ENCODE measurements around the gene DSCAML1.

Gene DSCAML1

DNA sequence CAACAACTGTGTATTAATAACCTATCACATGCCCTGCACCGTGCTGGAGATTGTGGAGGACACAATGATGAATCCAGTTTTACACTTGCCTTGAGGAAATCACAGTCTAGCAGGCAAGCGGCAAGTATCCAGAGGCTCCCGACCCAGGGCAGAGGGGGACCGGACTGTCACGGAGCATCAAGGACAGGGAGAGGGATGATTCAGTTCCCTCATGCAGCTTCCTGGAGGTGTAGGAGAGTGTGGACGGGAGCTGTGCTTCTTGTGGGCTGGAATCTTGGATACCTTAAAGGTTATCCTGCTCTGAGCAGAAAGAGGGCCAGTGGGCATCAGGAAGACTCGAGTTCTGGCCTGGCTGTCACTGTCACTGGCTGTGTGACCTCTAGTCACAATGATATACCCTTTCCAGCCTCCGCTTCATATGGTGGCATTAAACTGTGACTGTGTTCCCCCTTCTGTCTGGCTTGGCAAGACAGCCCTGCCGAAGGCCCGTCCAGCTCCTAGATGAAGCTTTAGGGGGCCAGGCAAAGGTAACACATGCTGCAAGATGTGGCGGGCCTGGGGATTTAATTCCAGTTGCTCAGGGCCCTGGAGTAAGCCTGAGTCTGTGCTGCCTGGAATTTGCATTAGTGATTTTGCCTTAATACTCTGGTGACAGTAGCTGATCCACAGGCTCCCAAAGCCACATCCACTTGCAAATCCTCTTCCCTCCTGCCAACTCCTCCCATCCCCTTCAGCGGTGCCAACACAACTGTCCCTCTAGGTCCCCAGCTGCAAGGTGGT lies 162.8 kb downstream of the DSCAML1 start:
- Histone ChIP-seq H3K27ac (no peak overlapping the region), H3K4me3 (no peak overlapping the region)

DNA sequence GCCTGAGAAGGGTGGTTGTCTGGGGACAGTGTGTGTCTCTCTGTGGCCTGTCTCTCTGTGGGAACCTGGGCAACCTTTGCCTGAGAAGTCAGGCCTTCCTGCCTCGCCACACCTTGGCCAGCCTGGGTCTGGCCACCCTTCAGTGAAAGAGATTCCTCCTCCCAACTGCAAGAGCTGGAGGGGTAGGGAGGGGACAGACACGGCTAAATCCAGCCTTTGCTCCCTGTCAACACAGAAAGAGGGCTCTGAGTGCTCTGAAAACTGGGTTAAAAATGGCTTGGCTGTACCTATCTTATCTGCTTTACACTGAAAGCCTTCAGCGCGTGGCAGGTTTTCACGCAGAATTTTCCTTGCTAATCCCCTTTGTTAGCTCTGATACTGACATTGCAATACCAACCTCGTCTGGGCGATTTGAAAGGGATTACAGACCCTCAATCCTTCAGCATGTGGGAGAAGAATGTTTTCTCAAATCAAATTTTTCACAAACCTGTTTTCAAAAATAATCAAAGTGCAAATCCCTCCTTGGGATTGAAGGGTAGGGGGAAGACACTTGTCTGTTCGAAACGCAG lies 163.7 kb downstream of the DSCAML1 start:
- H3K4me3 ChIP-seq = no peak overlapping the region
- no peak overlapping the region for H3K27ac ChIP-seq

DNA sequence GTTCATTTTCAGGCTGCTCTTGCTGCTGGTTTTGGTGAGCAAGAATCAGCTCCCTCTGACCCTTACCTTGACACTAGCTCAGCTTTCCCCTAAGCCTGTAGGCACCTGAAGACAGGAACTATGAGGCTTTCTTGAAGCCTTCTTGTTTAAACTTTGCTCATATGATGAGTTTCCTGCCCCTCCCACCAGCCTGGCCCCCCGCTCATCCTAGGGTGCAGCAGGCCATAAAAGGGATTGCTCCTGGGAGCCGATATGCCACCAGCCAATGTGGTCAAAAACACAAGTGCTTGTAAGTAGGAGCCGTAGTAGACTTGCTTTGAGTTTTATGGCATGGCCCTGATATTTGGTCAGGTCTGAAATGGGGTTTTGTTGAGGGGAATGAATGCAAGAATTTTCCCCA lies 164.7 kb downstream of the DSCAML1 start:
- Histone ChIP-seq H3K27ac (no peak overlapping the region), H3K4me3 (no peak overlapping the region)

DNA sequence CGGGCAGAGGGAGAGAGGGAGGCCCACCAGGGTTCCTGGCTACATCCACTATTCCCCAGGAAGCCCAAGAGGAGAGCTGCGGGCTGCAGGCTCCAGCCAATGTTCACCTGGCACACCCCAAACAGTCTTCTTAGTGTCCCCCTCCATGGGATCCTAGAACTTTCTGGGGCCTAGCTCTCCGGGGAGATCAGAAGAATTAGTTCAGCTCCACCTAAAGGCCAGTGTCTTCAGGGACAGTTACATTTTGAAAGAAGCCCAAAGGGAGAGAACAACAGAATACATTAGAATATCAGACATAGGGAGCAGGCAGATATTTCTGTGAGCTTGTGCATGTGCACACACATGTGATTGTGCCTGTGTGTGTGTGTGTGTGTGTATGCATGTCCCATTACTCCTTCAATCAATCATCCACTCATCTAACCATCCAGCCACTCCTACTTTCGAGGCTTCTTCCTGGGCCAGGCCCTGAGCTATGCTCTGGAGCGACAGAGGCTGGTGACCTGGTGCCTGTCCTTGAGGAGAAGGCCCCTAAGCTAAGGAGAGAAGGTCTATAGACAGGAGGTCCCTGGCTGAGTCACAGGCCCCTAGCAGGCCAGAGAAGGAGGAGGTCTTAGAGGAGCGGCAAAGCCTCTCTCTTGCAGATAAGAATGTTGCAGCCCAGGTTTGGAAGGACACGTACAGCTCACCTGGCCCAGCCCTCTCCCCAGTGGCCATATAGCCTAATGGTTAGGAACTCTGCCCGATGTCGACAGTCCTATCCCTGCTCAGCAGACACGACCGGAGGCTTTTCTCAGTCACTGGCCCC lies 165.5 kb downstream of the DSCAML1 start:
- H3K27ac ChIP-seq = no peak overlapping the region

DNA sequence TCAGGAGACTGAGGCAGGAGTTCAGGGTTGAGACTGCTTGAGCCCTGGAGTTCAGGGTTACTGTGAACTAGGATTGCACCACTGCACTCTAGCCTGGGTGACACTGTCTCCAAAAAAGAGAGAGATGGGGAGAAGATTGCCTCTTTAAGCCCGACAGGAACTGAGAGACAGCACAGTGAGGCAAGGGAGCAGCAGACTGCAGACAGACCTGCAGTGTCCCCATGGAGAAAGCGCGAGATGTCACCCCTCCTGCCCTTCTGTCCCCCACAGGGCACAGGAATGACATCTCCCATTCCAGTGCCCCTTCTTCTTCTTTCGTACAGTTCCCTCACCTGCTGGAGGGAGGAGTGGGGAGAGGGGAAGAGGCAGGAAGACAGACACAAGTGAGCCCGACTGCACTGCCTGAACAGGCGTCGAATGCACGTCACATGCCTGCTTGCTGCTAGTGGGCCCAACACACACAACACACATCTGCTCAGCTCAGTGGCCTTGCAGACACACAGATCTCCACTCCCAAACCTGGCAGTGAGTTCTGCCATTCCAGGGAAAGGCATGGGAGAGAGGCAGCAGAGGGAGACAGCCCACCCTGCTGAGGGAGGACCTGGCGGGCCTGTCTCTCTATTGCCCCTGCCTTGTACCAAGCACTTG lies 167.0 kb downstream of the DSCAML1 start:
- Histone ChIP-seq H3K27ac (no peak overlapping the region), H3K4me3 (no peak overlapping the region)

More for the DNA sequence above, 165.5 kb downstream of the DSCAML1 start:
- no peak overlapping the region for H3K4me3 ChIP-seq

DNA sequence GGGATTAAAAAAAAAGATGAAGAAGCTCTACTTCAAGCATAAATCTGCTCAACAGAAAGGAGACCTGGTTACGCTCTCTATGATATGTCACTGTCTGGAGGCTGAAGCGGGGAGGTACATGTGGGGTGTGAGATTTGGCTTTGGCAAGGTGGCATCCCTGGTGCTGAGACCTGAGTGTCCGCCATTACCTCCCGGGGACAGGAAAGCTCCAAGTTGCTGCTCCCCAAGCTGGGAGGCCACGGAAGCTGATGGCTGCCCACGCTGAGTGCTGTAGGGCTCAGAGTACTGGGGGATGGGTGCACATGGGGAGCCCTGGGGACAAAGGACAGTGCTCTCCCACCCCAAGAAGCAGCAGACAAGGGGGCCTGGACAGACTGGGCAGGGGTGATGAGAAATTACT lies 167.9 kb downstream of the DSCAML1 start:
- Histone ChIP-seq H3K27ac (no peak overlapping the region), H3K4me3 (no peak overlapping the region)

DNA sequence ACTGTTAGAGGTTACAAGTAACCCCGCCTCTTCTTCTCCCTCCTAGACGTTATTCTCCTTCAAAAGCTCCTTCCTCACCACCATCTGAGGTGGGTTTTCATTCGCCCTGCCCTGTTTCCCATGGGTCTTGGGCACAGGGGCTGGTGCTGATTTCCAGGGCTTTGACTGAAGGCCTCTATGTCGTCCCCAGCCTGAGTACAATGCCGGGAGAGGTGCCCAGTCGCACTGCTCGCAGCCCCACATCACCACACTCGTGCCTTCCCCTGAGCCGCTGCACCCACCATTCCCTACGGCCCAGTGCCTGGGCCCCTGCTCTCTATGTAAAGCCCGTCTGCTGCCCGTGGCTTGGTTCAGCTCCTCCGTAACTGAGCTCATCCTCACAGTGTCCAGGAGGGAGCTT lies 169.8 kb downstream of the DSCAML1 start:
- no peak overlapping the region for H3K27ac ChIP-seq
- H3K4me3 ChIP-seq = no peak overlapping the region

DNA sequence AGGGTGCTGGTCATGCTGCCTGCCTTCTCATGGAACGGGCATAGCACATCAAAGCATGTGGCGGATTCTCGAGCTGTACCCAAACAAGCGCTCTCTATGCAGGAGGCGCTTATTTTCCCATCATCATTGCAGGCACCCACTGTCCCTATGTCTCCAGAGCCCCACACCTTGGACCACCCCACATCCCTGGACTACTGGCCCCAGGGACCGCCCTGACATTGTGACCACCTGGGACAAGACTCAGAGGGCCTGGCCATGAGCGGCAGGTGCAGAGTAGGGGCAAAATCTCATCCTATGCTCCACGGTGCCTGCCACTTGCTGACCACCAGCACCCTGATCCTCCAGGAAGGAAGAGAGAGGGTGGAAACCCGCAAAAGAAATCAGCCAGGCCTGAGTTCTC lies 170.4 kb downstream of the DSCAML1 start:
- H3K4me3 ChIP-seq = no peak overlapping the region
- H3K27ac ChIP-seq = no peak overlapping the region

DNA sequence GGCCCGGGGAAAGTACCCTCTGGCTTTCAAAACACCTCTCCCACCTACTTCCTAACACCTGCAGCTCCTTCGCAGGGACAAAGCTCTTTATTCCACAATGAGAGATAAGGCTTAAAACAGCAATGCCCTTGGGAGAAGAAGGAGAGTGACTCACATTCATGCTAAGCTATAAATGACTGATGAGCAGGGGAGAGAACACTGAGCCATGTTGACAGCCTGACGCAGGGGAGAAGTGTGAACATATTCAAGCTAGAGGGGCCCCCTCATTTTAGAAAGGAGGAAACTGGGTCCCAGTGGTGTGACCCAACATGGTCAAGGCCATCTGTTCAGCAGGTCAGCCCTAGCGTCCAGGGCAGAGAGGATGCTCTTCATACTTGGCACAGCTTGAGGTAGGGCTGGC lies 171.8 kb downstream of the DSCAML1 start:
- H3K4me3 ChIP-seq = no peak overlapping the region
- H3K27ac ChIP-seq = no peak overlapping the region

DNA sequence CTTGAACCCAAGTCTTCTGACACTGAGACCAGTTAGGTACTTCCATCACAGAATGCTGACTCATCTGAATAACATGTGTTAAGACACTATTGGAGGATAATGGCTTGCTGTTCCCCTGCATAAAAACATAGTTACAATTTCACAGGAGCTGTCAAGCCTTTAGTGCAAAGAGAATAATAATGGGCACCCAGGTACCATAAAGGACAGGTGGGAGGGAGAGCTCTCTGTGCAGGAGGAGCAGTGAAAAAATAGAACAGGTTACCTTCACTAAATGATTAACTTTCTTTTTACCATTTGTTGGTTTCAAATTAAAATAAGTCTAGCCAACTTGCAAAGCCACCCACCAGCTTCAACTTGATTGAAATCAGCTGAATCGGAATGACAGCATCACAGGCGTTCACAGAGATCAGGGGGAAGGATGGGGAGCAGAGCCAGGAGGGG lies 173.2 kb downstream of the DSCAML1 start:
- H3K4me3 ChIP-seq = no peak overlapping the region
- H3K27ac ChIP-seq = no peak overlapping the region

DNA sequence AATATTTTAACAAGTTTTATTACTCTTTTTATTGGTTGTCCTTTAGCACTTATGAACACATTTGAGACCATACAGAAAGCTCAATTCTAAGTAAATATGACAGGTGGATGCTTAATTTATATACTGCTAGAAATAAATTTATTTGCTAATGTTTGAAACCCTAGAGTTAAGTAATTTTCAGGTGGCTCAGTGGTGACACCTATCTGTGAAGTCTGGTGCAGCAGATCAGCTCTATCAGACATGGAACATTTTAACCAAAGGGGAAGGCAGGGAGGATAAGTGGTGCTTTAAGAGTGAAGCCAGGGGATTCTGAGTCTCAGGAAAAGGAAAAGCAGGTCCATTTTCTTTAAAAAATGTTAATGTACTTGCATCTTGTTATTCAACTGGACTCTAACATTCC lies 175.8 kb downstream of the DSCAML1 start:
- Histone ChIP-seq H3K4me3 (no peak overlapping the region), H3K27ac (no peak overlapping the region)

DNA sequence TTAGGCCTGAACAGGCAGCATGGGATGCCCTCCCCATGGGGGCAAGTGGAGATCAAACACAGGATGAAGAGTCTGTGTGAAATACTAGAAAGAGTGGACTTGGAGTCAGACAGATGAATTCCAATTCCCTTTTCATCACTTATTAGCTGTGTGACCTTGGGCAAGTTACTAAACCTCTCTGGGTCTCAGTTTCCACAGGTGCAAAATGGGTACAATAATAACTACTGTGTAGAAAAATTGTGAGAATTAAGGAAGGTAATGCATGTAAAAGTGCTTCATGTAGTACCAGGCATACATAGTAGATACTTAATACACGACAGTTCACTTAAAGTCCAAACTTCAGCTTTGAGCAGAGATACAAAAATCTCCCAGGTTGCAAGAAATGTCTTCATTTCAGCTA lies 176.4 kb downstream of the DSCAML1 start:
- Histone ChIP-seq H3K27ac (no peak overlapping the region), H3K4me3 (no peak overlapping the region)

DNA sequence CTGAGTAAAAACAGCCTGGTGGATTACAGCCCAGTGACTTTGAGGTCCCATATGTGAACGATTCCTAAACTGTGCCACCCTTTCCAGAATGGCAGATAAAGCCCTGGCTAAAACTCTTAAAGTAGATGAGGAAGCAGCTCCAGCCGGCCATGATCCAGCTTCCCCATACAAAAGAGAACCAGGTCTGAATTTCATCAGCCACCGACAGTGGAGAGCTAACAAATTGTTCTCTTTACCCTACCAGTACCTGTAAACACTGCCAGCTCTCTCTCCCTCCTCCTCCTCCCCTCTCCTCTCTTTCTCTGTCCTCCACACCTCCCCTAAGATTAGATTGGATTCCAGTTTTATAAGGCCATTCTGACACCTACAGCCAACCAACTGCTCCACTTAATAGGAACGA lies 176.9 kb downstream of the DSCAML1 start:
- Histone ChIP-seq H3K4me3 (no peak overlapping the region), H3K27ac (no peak overlapping the region)

DNA sequence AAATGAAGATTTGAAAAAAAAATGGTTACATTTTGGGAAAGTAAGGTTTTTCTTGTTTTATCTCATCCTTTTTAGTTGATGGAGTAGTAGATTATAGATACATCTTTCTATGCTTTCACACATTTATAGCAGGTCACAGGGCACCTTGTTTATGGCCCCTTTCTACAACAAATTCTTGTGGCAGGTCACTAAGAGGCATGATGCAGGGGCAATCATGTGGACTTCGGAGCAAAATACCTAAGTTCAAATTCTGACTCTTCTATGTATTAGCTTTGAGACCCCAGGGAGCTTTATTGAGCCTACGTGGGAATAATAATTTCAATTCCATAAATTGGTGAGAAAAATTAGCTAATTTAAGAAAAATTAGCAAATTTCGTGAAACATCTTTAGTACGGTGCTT lies 177.4 kb downstream of the DSCAML1 start:
- Histone ChIP-seq H3K4me3 (no peak overlapping the region), H3K27ac (no peak overlapping the region)

DNA sequence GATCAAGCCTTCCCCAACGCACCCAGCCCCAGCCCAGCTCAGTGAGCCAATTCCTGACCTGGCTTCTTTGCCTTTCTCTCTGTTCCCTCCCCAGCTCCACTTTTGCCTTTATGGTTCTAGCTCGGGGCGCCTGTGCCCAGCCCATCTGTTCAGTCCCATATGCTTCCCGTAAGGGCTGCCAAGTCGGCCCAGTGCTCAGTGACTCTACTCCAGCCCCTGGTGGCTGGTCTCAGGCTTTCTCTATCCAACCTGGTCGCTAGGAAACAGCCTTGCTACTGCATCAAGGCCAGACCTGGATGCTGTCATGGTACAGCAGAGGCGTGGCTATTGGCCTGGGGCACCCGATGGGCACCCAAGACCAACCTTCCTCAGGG lies 178.0 kb downstream of the DSCAML1 start:
- no peak overlapping the region for H3K27ac ChIP-seq
- no peak overlapping the region for H3K4me3 ChIP-seq

DNA sequence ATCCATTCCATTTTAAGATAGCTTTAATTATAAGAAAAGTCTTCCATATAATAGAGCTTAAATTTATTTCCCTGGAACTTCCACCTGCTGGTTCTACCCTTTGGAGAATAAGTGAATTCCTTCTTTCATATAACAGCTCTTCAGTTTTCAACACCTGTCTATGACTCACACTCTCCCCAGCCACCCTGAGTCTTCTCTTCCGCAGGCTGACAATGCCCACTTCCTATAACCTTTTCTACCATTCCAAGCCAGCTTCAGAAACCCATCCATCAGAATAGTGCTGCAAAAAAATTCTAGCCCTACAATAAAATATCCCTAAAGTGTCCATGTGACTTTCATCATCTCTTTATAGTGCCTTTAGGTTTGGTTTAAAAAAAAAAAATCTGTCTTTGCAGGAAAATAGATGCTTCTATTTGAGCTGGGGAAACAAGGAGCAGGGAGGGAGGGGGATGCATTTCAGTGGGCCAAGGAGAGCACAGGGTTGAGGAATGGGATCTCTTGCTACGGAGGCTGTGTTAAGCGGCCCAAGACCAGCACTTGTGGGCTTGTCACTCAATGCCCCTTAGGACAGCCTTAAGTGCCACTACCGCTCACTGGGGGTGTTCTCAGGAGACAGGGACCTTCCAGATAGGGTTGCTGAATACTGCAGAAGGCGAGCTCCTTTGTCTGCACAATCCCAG lies 178.6 kb downstream of the DSCAML1 start:
- no peak overlapping the region for H3K27ac ChIP-seq
- no peak overlapping the region for H3K4me3 ChIP-seq

DNA sequence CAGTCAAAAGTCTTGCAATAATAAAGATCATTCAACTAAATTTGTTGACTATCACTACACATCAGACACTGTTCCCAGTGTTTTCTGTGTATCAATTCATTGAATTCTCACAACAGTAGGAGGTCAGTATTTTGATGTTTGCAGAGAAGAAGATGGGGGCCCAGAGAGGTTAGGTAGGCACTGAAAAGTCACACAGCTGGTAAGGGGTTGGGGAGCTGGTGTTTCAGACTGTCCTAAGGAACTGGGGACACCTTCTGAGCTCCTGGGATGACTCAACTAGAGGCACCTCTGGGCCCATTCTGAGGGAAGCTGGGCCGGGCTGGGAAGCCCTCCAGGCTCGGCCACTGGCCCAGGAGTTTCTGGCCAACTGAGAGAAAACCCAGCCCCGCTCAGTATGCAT lies 180.0 kb downstream of the DSCAML1 start:
- H3K4me3 ChIP-seq = no peak overlapping the region
- no peak overlapping the region for H3K27ac ChIP-seq

DNA sequence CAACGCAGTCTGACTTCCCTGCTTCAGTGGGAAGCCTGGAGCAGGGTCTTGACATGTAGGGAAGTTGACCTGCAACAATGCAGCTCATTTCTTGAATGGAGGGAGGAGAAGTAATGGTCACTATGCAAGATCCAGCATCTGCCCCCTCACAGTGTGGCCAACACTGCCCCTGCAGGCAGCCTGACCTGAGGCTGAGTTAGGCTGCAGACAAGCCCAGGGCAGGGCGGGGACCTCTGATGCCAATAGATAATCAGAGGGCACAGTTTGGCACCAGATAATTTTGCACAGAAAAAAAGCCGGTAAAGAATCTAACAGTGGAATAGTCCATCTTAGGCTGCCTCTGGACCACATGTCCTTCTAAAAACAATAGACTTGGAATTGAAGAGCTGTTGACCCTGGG lies 182.3 kb downstream of the DSCAML1 start:
- no peak overlapping the region for H3K4me3 ChIP-seq
- H3K27ac ChIP-seq = no peak overlapping the region

DNA sequence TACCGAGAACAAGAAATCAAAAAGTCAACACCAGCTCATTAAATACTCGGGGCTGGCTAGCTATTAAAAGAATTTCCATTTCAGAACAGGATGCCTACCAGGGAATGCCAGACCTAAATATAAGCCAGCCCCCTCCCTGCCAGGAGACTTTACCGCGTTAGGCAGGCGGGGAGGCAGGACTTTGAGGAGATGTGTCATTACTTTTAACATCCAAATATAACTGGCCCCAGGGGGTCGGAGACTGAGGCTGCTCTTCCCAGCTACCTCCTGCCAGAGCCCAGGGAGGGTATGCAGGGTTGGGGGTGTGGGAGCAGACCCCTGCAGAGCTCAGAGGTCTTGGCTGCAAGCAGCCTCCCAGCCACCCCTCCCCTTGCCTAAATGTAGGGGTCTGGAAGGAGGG lies 183.5 kb downstream of the DSCAML1 start:
- H3K4me3 ChIP-seq = no peak overlapping the region
- no peak overlapping the region for H3K27ac ChIP-seq

DNA sequence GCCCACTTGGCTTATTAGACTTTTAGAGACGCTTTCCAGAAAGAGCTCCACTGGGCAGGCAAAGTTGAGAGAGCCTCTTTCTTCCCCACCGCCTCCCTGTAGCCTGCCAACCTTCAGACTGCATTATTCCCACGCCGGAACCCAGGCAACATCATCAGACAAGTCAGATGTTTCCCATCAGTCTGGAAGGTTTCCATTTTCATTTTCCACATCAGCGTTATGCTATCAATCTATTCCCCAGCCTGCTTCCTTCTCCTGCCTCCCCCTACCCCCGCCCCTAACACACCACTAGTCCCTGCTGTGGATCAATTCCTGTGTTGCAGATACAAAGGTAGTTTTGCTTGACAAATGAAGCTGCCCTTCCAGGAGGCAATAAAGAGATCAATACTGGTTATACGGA lies 184.8 kb downstream of the DSCAML1 start:
- no peak overlapping the region for H3K27ac ChIP-seq
- no peak overlapping the region for H3K4me3 ChIP-seq
